LNCAP (cell line): ENCODE measurements around the gene CHTOP.

Experiments used
- TF ChIP-seq, protein P1 (sequence below): fragments of 450-650 bp; IDR thresholded peaks from 2 replicates; pipeline ENCODE4 v1.5.1; 2017; ENCODE audit warnings: mild to moderate bottlenecking

CHTOP gene

DNA sequence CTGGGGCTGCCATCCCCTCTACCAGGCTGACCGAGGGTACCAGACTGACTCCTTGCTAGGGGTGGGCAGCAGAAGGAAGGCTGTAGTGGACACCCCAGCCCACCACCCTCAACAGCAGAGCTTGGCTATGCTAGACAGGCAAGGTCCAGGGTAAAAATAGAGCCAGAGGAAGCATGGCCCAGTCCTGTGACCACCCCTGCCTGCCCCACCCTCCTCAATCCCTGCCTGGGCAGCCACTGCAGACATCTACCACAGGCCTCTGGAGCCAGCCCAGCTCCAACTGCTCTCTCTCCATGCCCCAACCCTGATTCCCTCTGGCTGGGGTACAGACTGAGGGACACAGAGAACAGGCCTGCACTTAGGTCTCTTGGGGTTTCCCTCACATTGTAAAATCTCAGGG is 3.9 kb upstream of the CHTOP start:
- TF ChIP-seq, protein P1, sequence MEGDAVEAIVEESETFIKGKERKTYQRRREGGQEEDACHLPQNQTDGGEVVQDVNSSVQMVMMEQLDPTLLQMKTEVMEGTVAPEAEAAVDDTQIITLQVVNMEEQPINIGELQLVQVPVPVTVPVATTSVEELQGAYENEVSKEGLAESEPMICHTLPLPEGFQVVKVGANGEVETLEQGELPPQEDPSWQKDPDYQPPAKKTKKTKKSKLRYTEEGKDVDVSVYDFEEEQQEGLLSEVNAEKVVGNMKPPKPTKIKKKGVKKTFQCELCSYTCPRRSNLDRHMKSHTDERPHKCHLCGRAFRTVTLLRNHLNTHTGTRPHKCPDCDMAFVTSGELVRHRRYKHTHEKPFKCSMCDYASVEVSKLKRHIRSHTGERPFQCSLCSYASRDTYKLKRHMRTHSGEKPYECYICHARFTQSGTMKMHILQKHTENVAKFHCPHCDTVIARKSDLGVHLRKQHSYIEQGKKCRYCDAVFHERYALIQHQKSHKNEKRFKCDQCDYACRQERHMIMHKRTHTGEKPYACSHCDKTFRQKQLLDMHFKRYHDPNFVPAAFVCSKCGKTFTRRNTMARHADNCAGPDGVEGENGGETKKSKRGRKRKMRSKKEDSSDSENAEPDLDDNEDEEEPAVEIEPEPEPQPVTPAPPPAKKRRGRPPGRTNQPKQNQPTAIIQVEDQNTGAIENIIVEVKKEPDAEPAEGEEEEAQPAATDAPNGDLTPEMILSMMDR = no peak

DNA sequence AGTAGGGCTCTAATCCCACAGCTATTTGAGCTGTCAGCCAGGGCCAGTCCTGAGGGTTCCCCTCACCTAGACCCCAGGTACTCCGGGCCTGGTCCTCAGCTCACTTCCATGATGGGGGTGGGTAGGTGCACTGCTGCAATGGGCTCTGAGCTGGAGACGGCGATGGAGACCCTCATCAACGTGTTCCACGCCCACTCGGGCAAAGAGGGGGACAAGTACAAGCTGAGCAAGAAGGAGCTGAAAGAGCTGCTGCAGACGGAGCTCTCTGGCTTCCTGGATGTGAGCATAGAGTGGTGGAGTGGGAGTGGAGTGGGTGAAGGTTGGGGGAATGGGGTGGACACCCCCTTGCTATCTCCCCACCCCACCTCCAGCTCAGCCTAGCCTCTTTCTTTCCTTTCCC is 3.5 kb upstream of the CHTOP start:
- TF ChIP-seq, protein P1 = no peak

DNA sequence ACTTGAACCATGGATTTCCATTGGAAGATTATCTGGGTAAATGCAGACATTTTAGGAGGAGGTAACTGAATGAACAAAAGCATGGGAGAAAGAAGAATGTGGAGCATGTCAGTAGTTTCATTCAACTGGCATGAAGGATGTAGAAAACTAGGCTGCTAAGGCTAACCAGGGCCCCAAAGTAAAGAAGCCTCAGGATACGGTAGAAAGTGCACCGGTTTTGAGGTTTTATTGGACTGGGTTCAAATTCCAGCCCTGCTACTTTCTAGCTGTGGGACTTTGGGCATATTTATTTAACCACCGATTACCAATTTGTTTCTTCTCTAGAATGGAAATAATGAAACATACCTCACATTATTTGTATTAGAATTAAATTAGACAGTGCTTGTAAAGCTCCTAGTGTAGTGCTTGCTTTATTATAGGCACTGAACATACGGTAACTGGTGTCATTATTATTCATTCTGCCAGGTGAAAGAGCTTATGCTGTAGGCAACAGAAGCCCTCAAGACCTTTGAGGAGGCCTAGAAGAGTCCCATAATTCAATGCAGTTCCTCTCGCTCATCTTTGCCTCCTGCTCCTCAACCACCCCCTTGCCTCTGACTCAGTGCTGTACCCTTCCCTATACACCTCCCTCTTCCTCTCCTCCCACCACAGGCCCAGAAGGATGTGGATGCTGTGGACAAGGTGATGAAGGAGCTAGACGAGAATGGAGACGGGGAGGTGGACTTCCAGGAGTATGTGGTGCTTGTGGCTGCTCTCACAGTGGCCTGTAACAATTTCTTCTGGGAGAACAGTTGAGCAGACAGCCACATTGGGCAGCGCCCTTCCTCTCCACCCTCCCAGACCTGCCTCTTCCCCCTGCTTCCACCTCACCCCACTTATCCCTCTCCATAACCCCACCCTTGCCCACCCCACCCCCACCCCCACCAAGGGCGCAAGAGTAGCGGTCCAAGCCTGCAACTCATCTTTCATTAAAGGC is 2.5 kb upstream of the CHTOP start:
- TF ChIP-seq, protein P1 = no peak

DNA sequence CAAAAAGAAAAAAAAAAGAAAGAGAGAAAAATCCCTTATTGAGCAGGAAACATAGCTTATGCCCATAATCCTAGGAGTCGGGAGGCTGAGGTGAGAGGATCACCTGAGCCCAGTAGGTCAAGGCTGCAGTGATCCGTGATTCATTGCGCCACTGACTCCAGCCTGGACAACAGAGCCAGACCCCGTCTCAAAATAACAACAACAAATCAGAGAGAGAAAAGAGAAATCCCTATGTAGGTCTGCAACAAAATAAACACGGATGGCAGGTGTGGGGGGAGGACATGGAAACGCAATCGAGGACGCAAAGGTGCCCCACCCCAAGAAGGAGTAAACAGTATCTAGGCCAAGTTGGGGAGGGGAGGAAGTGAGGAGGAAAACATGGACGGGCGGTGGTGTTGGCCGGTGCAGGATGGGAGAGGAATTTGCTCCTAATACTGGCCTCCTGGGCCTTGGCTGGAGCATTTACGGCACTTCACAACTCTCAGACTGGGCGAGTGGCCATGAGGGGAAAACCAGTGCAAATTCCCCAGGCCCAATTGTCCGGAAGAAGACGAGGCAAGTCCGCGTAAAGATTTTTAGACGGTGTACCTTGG is 609 bp upstream of the CHTOP start:
- TF ChIP-seq, protein P1 = no peak

DNA sequence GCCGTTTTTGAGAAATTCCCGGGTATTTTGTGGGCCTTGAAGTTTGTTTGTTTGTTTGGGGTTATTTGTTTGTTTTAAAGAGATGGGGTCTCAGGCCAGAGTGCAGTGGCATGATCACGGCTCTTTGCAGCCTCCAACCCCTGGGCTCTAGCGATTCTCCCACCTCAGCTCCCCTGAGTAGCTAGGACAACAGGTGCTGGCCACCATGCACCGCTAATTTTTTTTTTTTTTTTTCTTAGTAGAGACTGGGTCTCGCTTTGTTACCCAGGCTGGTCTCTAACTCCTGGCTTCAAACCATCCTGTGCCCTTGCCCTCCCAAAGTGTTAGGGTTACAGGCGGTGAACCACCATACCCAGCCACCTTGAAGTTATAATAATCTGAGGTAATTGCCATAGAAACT is 2.0 kb downstream of the CHTOP start:
- TF ChIP-seq, protein P1 = no peak

DNA sequence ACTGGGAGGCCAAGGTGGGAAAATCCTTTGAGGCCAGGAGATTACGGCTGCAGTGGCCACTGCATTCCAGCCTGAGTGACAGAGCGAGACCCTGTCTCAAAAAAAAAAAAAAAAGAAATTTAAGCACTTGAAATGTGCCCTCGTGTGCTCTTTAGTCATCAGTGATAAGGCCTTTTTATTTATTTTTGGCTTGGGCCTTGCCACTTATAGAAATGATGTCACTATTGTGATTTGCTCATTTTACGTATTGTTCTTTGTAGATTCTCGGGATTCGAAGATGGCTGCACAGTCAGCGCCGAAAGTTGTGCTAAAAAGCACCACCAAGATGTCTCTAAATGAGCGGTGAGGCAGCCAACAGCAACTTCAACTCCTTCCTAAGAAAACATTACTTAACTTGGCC is 2.4 kb downstream of the CHTOP start:
- TF ChIP-seq, protein P1 = no peak

DNA sequence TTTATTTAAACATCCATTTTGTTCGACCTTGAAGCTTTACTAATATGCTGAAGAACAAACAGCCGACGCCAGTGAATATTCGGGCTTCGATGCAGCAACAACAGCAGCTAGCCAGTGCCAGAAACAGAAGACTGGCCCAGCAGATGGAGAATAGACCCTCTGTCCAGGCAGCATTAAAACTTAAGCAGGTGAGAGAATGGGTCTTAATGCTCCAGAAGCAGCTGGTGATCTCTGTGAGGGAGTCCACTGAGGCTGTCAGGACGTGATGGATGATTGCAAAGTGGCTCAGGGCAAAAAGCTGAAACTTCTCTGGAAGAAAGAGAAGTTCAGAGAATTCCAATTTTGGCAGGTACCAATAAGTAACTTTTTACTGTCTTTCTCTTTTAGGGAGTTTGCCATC is 4.4 kb downstream of the CHTOP start:
- TF ChIP-seq, protein P1 = no peak
